ENCODE measurements around the gene GID8.

The GID8 gene

DNA sequence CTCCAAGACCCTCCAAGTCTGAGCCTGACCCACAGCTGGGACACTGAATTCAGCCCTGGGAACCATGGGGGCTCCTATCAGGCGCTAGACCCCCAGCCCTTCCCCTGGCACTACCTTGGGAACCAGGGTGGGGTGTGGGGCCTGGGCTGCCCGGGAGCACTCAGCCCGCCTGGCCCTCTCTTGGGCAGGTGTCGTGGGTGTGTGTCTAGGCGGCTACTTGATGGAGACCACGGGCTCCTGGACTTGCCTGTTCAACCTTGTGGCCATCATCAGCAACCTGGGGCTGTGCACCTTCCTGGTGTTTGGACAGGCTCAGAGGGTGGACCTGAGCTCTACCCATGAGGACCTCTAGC lies 29.2 kb downstream of the GID8 start:
- Histone ChIP-seq H3K9ac (no peak overlapping the region), H3K4me2 (no peak overlapping the region), H3K9me3 (no peaks in the 10 kb centered on the region), H3K4me1 (peaks cover 40% of the 10 kb centered on the region), H3K36me3 (peaks cover 60% of the 10 kb centered on the region), H3K27me3 (no peaks in the 10 kb centered on the region), H3K27ac (peak overlapping the region; percentile 18; the same call in 1 of the 2 replicates), H4K20me1 (peaks cover 62% of the 10 kb centered on the region), H3K4me3 (no peak overlapping the region)
- no peak for TF ChIP-seq Cebpa-rat (IDR thresholded peaks at IDR 0.05)

DNA sequence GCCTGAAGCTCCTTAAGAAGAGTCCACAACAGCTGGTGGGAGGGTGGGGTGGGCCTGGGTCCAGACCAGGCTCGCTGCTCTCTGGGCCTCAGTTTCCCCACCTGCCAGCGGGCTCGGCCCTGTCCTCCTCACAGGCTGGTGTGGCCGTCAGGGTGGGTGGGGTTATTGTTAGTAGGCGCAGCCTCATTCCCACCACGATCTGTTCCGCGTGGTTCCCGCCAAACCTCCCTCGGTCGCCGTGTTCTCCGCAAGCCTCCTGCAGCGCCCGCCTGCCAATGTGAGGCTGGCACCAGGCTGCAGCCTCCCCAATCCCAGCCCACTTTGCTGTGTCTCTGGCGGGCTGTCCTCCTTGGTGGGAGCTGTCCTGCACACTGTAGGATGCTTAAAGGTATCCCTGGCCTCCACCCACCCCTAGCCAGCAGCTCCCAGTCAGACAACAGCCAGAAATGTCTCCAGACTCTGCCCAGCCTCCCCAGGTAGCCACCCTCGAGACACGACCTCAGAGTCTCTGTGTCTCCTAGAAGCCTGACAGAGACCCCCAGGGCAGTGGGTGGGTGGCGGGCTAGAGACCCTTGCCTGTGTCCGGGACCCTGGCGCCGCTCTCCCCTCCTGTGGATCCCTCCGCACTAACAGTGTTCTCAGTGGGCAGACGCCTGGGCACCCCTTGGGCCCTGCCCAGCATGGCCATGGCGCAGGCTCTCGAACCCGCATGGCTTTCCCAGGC lies 29.8 kb downstream of the GID8 start:
- H3K9ac ChIP-seq, result no peak overlapping the region
- H3K27ac ChIP-seq, result no peak overlapping the region
- no peak for TF ChIP-seq Cebpa-rat (IDR thresholded peaks at IDR 0.05)
- peaks cover 55% of the 10 kb centered on the region for H4K20me1 ChIP-seq
- H3K4me2 ChIP-seq, result no peak overlapping the region
- peaks cover 3% of the 10 kb centered on the region for H3K27me3 ChIP-seq
- H3K36me3 ChIP-seq, result peaks cover 53% of the 10 kb centered on the region
- no peaks in the 10 kb centered on the region for H3K9me3 ChIP-seq
- H3K4me1 ChIP-seq, result peaks cover 46% of the 10 kb centered on the region
- no peak overlapping the region for H3K4me3 ChIP-seq

DNA sequence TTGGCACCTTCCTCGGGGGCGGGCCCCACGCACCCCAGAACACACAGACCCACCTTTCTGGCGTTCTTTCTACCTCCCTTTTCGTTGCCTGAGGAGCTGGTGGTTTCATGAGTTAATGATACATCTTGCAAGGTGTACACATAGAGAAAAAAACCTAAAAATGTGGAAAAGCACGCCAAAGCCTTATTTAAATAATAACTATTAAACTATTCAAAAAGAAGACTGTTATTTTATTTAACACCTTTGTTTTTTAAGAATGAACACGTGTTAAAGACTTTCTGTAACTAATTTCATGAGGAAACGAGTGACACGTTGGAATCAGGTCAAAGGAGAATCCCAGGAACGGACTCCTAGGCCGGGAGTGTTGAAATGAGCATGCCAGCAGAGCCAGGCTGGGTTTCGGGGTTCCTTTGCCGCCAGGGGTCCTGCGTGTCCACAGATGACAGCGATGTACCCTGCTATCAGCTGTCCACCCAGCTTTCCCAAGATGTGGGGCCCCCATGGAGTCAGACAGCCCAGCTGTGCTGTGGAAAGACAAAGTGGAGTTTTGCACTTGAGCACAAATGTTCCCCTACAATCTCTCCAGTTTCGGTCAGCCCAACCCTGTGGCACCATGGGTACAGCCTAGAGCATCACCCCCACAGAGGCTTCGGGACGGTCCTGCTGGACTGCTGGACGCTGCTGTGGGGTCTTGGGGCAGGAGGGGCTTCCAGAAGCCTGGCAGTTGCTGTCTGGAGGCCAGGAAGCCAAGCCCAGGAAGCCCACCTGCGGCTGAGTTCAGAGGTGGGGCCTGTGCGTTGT lies 30.6 kb downstream of the GID8 start:
- TF ChIP-seq Cebpa-rat (IDR thresholded peaks at IDR 0.05), result no peak
- 0 out of 2 replicates have a peak overlapping the region, but pooled peaks have one; percentile 10 for H3K9ac ChIP-seq
- peaks cover 11% of the 10 kb centered on the region for H3K27me3 ChIP-seq
- peaks cover 45% of the 10 kb centered on the region for H3K36me3 ChIP-seq
- H3K9me3 ChIP-seq, result no peaks in the 10 kb centered on the region
- H3K4me2 ChIP-seq, result no peak overlapping the region
- H4K20me1 ChIP-seq, result peaks cover 47% of the 10 kb centered on the region
- no peak overlapping the region for H3K4me3 ChIP-seq
- no peak overlapping the region for H3K27ac ChIP-seq
- peaks cover 53% of the 10 kb centered on the region for H3K4me1 ChIP-seq

DNA sequence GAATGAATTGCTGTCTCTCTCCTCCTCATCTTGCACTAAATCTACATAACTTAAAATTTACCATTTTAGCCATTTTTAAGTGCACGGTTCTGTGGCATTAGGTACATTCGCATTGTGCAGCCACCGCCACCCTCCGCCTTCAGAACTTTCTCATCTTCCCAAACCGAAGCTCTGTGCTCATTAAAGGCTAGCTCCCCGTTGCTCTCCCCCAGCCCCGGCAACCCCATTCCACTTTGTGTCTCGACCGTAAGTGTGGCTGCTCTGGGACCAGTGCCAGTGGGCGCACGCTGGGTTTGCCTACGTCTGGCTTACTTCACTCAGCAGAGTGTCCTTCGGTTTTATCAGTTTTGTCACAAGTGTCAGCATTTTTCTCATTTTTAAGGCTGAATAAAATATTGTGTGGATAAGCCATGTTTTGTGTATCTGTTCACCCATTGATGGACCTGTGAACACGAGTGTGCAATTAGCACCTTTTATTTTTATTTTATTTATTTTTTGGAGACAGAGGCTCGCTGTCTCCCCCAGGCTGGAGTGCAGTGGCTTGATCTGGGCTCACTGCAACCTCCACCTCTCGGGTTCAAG lies 31.3 kb downstream of the GID8 start:
- Histone ChIP-seq H3K27ac (no peak overlapping the region), H3K27me3 (peaks cover 18% of the 10 kb centered on the region), H4K20me1 (peaks cover 40% of the 10 kb centered on the region; the same call in 1 of the 2 replicates), H3K36me3 (peaks cover 38% of the 10 kb centered on the region), H3K4me3 (no peak overlapping the region), H3K4me1 (peaks cover 52% of the 10 kb centered on the region), H3K4me2 (no peak overlapping the region), H3K9ac (0 out of 2 replicates have a peak overlapping the region, but pooled peaks have one; percentile 10), H3K9me3 (no peaks in the 10 kb centered on the region)
- no peak for TF ChIP-seq Cebpa-rat (IDR thresholded peaks at IDR 0.05)

DNA sequence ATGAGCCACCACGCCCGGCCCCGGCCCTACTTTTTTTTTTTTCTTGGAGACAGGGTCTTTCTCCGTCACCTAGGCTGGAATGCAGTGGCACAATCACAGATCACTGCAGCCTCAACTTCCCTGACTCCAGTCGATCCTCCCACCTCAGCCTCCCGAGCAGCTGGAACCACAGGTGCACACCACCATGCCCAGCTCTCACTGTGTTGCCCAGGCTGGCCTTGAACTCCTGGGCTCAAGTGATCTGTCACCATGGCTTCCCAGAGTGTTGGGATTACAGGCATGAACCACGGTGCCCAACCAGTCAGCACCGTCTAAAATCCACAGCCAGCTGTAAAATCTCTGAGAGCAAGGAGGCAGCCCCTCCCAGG lies 32.0 kb downstream of the GID8 start:
- H3K4me3 ChIP-seq, result no peak overlapping the region
- H3K36me3 ChIP-seq, result peaks cover 32% of the 10 kb centered on the region
- H3K27ac ChIP-seq, result no peak overlapping the region
- H3K27me3 ChIP-seq, result peaks cover 20% of the 10 kb centered on the region
- peaks cover 52% of the 10 kb centered on the region for H3K4me1 ChIP-seq
- peaks cover 34% of the 10 kb centered on the region; the same call in 1 of the 2 replicates for H4K20me1 ChIP-seq
- no peaks in the 10 kb centered on the region for H3K9me3 ChIP-seq
- H3K4me2 ChIP-seq, result no peak overlapping the region
- no peak for TF ChIP-seq Cebpa-rat (IDR thresholded peaks at IDR 0.05)
- no peak overlapping the region for H3K9ac ChIP-seq

DNA sequence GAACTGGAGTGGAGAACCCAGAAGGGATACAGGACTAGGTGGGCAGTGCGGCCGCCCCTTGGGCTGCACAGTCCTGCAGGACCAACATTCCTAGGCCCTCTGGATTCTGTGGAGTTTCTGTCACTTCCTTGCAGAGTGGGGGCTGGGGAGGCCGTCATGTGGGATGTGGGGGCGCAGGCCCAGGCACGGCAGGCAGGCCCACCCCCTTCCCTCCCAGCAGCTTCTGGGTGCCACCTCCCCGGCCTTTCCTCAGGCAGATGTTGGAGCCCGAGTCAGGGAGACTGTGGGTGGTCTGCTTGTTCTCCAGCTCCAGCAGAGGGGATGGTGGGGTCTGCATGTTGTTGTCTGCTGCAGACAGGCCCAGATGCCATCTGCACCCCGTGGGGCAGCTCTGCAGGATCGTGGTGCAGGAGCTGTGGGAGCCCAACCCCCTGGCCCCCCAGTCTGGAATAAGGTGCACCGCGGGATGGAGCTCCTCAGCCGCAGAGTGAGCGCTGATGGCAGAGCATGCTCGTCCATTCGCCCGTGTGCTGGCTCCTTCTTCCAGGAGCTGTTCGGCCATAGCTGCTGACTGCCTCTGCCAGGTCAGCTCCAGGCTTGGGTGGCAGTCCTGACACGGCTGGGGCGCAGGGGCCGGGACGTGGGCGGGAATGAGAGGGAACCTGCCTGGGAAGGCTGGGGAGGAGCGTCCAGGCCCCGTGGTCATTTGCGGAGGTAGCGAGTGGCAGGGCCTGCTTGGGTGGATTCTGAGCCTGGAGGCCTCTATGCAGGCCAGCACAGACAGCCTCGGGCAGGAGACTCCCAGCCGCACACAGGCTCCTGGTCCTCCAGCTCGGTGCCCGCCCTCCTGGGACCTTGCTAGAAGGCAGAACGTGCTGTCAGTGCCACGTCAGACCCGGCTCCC lies 32.6 kb downstream of the GID8 start:
- H3K4me3 ChIP-seq, result no peak overlapping the region
- peaks cover 25% of the 10 kb centered on the region for H3K36me3 ChIP-seq
- H3K4me1 ChIP-seq, result peaks cover 52% of the 10 kb centered on the region
- peaks cover 27% of the 10 kb centered on the region; the same call in 1 of the 2 replicates for H4K20me1 ChIP-seq
- peaks cover 20% of the 10 kb centered on the region for H3K27me3 ChIP-seq
- H3K4me2 ChIP-seq, result no peak overlapping the region
- no peak overlapping the region for H3K27ac ChIP-seq
- H3K9ac ChIP-seq, result no peak overlapping the region
- TF ChIP-seq Cebpa-rat (IDR thresholded peaks at IDR 0.05), result no peak
- no peaks in the 10 kb centered on the region for H3K9me3 ChIP-seq

DNA sequence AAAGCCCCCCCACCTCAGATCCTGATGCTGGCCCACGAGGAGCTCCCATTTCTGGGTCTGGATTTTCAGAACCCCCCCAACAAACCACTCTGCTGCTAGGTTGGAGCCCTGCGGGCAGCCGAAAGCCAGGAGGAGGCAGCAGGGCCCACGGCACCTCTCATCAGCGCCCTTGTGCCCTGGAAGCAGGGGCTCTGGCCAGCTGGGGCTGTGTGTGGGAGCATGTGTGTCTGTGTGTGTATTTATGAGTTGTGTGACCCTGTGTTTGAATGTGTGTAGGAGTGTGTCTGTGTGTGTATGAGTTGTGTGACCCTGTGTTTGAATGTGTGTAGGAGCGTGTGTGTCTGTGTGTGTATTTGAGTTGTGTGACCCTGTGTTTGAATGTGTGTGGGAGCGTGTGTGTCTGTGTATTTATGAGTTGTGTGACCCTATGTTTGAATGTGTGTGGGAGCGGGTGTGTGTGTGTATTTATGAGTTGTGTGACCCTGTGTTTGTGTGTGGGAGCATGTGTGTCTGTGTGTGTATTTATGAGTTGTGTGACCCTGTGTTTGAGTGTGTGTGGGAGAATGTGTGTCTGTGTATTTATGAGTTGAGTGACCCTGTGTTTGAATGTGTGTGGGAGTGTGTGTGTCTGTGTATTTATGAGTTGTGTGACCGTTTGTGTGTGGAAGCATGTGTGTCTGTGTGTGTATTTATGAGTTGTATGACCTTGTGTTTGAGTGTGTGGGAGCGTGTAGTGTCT lies 33.4 kb downstream of the GID8 start:
- H3K9me3 ChIP-seq, result no peaks in the 10 kb centered on the region
- H3K27me3 ChIP-seq, result peaks cover 20% of the 10 kb centered on the region
- H3K4me2 ChIP-seq, result no peak overlapping the region
- H4K20me1 ChIP-seq, result 0 out of 2 replicates have a peak, but pooled peaks cover 23% of the 10 kb centered on the region
- H3K36me3 ChIP-seq, result peaks cover 19% of the 10 kb centered on the region
- no peak for TF ChIP-seq Cebpa-rat (IDR thresholded peaks at IDR 0.05)
- no peak overlapping the region for H3K27ac ChIP-seq
- no peak overlapping the region for H3K4me3 ChIP-seq
- peaks cover 57% of the 10 kb centered on the region for H3K4me1 ChIP-seq
- H3K9ac ChIP-seq, result no peak overlapping the region

DNA sequence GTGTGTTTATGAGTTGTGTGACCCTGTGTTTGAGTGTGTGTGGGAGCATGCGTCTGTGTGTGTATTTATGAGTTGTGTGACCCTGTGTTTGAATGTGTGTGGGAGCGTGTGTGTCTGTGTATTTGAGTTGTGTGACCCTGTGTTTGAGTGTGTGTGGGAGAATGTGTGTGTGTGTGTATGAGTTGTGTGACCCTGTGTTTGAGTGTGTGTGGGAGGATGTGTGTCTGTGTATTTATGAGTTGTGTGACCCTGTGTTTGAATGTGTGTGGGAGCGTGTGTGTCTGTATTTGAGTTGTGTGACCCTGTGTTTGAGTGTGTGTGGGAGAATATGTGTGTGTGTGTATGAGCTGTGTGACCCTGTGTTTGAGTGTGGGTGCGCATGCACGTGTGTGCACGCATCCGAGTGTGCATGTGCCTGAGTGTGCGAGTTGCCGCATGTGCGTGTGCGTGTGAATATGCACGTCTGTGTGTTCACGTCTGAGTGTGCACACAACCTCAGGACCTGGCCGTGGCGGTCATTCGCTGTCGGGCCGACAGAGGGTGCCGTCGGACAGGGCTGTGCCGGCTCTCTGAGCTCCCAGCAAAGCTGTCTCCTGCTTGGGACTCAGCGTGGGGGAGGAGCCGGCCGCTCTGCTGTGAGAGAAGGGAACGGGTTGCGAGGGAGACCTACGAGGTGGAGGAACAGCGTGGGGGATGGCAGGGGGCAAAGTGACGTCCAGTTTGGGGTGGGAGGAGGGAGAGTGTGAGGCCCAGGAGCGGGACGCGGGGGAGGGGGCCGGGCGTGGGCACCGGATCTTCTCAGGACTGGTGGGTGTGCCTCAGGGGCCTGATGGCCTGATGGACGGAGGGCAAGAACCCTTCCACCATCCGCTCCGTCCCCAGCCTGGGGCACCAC lies 34.2 kb downstream of the GID8 start:
- no peak for TF ChIP-seq Cebpa-rat (IDR thresholded peaks at IDR 0.05)
- Histone ChIP-seq H3K4me1 (peaks cover 66% of the 10 kb centered on the region), H3K4me3 (peak overlapping the region; percentile 32; the same call in 1 of the 2 replicates), H3K27me3 (peaks cover 20% of the 10 kb centered on the region), H4K20me1 (0 out of 2 replicates have a peak, but pooled peaks cover 14% of the 10 kb centered on the region), H3K4me2 (peak overlapping the region; percentile 97), H3K9me3 (no peaks in the 10 kb centered on the region), H3K9ac (no peak overlapping the region), H3K36me3 (peaks cover 11% of the 10 kb centered on the region), H3K27ac (no peak overlapping the region)

Data from BLaER1 (cell line).